Fibroblast of the aortic adventitia (primary cell): Measurements from ENCODE around the gene PAQR6. TPM values are rescaled to one million over a fixed set of nuclear protein-coding genes. Genes with fewer than 3 reads are reported as not detected.
A peak's percentile ranks its signal among the peaks of the same experiment; 100 is the strongest.

Experiments used
- DNase-seq: peaks from one replicate; pipeline ENCODE4 v3.0.0-alpha.2; 2010; ENCODE audit warnings: low read depth
- H3K4me3 ChIP-seq: 2 replicates; pipeline ENCODE4 v1.5.1; 2011; ENCODE audit warnings: low read depth, mild to moderate bottlenecking, control low read depth, low read length, moderate library complexity
- total RNA-seq: library from RNA; depleted of rRNA; stranded (reverse); fragments of >200 nt; gene quantifications from 2 replicates; pipeline ENCODE4 v1.2.3, GENCODE V29; 2012; ENCODE audit warnings: low replicate concordance
- TF ChIP-seq, protein P1 (sequence below): IDR thresholded peaks from 2 replicates; pipeline ENCODE4 v1.5.1; 2011; ENCODE audit warnings: mild to moderate bottlenecking, low read length, control low read depth, inconsistent platforms; ENCODE audit not compliant: insufficient read depth

The PAQR6 gene
- total RNA-seq, 1 donor: 0.63 TPM

DNA sequence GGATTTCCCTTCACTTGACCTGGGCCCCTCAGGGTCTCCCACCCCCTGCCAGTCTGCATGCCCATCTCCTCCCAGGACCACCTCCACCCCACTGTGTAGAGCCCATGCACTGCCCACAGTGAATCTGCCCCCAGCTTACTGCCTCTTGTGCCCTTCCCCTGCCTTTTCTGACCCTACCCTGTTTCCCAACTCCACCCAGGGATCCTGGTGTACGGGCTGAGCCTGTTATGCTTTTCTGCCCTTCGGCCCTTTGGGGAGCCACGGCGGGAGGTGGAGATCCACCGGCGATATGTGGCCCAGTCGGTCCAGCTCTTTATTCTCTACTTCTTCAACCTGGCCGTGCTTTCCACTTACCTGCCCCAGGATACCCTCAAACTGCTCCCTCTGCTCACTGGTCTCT, 38.2 kb upstream of the PAQR6 start:
- H3K4me3 ChIP-seq: no peak overlapping the region
- TF ChIP-seq, protein P1, sequence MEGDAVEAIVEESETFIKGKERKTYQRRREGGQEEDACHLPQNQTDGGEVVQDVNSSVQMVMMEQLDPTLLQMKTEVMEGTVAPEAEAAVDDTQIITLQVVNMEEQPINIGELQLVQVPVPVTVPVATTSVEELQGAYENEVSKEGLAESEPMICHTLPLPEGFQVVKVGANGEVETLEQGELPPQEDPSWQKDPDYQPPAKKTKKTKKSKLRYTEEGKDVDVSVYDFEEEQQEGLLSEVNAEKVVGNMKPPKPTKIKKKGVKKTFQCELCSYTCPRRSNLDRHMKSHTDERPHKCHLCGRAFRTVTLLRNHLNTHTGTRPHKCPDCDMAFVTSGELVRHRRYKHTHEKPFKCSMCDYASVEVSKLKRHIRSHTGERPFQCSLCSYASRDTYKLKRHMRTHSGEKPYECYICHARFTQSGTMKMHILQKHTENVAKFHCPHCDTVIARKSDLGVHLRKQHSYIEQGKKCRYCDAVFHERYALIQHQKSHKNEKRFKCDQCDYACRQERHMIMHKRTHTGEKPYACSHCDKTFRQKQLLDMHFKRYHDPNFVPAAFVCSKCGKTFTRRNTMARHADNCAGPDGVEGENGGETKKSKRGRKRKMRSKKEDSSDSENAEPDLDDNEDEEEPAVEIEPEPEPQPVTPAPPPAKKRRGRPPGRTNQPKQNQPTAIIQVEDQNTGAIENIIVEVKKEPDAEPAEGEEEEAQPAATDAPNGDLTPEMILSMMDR: no peak
- no peak for DNase-seq

DNA sequence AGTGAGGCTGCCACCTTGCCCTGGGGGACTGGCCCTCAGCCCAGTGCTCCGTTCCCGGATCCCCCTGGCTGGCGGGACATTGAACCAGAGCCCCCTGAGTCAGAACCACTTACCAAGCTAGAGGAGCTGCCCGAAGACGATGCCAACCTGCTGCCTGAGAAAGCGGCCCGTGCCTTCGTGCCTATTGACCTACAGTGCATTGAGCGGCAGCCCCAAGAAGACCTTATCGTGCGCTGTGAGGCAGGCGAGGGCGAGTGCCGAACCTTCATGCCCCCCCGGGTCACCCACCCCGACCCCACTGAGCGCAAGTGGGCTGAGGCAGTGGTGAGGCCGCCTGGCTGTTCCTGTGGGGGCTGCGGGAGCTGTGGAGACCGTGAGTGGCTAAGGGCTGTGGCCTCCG, 37.6 kb upstream of the PAQR6 start:
- DNase-seq: no peak
- no peak overlapping the region for H3K4me3 ChIP-seq
- TF ChIP-seq, protein P1: no peak

DNA sequence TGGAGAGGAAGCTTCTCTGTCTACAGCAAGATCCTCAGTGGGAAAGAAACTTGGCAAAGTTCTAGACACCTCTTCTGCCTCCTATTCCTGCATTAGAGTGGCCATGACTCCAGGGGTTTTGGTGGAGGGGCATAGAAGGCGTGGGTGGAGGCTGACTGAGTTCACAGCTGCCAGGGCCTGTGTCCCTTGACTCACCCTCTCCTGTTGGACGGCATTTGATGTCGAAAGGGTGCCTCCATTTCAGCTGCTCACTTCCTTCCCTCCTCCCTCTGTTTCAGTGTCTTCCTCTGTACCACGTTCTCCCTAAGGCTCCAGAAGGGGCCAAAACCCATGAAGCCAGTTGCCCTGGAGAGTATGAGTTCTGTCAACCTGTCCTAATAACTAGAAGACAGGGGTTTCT, 36.9 kb upstream of the PAQR6 start:
- no peak for DNase-seq
- no peak overlapping the region for H3K4me3 ChIP-seq
- TF ChIP-seq, protein P1: no peak

DNA sequence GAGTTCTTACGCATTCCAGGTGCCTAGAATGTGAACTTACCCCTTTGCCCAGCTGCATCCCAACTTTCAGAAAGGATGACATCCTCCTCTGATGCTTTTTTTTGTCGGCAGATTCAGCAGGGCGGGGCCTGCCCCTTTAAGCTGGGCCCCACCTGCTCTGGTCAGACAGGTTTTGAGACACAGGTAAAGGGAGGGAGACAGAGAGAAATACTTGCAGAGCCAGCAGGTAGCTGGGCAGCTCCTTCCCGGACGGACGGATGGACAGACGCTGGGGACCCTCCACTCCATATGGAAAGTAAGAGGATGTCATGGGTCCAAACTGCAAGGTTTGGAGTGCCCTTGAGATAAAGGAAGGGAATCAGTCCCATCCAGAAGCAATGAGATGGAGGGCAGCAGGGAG, 36.3 kb upstream of the PAQR6 start, which contains the start of gene TMEM79:
Gene TMEM79, plus strand, starts transcription at position 214 of the 400 bp plus-strand sequence. CDS start 902 bp downstream, outside the sequence.
- TF ChIP-seq, protein P1: no peak
- peak within 1 kb of the TSS; percentile 97 for H3K4me3 ChIP-seq
- DNase-seq: no peak

DNA sequence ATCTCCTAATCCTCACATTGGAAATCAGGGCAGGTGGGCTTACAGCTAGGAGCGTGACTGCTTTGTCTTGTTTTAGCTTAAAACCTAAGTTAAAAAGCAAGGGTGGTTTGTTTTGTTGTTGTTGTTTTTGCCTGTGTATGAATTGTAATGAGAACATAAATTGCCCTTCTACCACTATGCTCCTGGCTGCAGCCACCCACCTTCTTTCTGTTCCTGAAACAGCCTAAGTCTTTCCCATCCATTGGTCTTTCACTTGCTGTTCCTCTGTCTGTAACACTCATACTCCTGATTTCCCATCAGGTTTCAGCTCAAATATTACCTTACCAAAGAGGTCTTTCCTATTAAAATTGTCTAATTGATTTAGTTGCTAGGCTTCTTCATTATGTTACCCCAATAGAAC, 35.7 kb upstream of the PAQR6 start:
- TF ChIP-seq, protein P1: no peak
- DNase-seq: no peak
- H3K4me3 ChIP-seq: peak overlapping the region; percentile 97

DNA sequence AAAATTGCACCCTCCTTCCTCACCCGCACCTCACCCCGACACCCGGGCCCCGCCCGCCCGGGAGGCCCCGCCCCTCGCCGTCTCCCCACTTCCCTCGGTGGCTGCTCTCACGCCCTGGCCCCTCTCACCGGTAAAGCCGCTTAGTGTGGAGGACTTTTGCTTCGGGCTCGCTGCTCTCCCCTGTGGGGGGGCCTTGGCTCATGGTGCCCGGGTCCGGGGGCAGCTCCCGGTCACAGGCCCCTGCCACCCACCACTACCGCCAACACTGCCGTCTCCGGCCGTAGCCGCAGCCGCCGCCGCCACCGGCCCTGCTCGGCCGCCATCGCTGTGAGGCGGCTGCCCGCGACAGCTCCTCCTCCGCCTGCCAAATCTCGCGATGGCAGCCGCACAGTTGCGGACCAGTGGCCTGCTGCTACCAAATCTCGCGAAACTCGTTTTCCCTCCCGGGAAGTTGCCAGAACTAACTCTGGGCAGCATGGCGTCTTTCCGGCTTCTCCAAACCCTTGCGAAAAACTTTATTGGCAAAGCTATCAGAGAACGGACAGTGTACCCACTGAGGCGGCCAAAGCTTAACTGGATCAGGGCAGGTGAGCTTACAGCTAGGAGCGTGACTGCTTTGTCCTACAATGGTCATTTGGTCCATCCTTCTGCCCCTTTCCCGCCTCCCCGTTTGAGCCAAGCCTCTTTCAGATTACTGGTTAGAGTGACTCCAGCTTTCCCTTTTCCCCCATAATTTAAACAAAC, 34.8 kb upstream of the PAQR6 start, which contains the start of gene SMG5:
Gene SMG5, minus strand, starts transcription at position 347 of the 744 bp plus-strand sequence. Its CDS starts 145 bp downstream, at position 202.
- H3K4me3 ChIP-seq: peak within 1 kb of the TSS; percentile 97
- TF ChIP-seq, protein P1: no peak
- DNase-seq: peak; percentile 99
